T-helper 22 cell (primary cell): ENCODE results near the gene PABPN1L.
A peak's percentile ranks its signal among the peaks of the same experiment; 100 is the strongest.

Experiments
- DNase-seq: peaks from one replicate; pipeline ENCODE4 v3.0.0-alpha.2; 2020; ENCODE audit warnings: low read depth

The PABPN1L gene

GRCh38 chr16:88868974-88869672 lies 2.7 kb upstream of the PABPN1L start:
- no peak for DNase-seq

- DNase-seq, result no peak
Observed at GRCh38 chr16:88867581-88868246, 1.3 kb upstream of the PABPN1L start.

GRCh38 chr16:88865742-88866141 lies 718 bp downstream of the PABPN1L start:
- DNase-seq, result no peak

DNA sequence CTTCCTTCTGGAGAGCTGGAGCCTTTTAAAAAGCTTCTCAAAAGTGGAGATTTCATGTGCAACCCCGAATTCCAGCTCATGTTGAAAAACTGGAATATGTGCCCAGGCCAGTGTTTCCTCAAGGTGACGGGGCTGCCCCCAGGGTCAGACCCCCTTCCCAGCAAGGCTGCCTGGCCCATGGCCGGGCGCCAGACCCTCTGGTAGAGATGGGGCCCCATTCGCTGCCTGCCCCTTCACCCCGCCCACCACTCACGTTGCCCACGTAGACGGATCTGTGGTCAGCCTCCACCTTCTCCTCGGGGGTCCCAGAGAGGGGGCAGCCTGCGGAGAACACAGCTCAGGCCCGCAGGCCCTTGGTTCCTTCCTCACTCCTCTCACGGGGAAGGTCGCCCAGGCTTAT lies 1.1 kb downstream of the PABPN1L start:
- DNase-seq, result no peak

- no peak for DNase-seq
Observed at GRCh38 chr16:88864521-88864920, 1.9 kb downstream of the PABPN1L start.

GRCh38 chr16:88864099-88864498 lies 2.4 kb downstream of the PABPN1L start:
- no peak for DNase-seq

DNA sequence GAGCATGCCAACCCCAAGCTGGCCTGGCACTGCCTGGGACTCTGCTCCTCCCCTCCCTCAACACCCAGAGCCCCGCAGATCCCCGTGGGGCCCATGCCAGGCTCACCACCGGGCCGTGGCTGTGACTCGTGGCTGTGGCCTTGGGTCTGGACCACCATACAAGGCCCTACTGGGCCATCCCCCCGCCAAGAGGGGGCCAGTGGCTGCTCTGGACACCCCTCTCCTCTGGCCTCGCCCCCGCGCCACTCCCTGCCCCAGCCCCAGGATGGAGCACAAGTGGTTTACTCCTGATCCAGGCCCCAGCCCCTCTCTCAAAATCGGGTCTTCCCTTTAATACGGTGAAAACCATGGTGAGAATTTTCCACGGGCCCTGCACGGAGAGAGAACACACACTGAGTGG lies 3.0 kb downstream of the PABPN1L start:
- DNase-seq, result no peak

- no peak for DNase-seq
Observed at GRCh38 chr16:88862968-88863367, 3.5 kb downstream of the PABPN1L start.

- no peak for DNase-seq
Observed at GRCh38 chr16:88861359-88861758, 5.1 kb downstream of the PABPN1L start.

GRCh38 chr16:88859381-88860091 lies 6.9 kb downstream of the PABPN1L start:
- DNase-seq, result no peak

GRCh38 chr16:88857728-88858339 lies 8.6 kb downstream of the PABPN1L start:
- peak; percentile 43 for DNase-seq

GRCh38 chr16:88856828-88857727 lies 9.4 kb downstream of the PABPN1L start, which contains the start of the genes GALNS and TRAPPC2L:
Gene GALNS, minus strand, starts transcription at chr16:88856947. Its CDS starts 70 bp downstream, at chr16:88856877.
Gene TRAPPC2L, plus strand, starts transcription at chr16:88857127. Its CDS starts 24 bp downstream, at chr16:88857151.
- DNase-seq, result peak; percentile 94

DNA sequence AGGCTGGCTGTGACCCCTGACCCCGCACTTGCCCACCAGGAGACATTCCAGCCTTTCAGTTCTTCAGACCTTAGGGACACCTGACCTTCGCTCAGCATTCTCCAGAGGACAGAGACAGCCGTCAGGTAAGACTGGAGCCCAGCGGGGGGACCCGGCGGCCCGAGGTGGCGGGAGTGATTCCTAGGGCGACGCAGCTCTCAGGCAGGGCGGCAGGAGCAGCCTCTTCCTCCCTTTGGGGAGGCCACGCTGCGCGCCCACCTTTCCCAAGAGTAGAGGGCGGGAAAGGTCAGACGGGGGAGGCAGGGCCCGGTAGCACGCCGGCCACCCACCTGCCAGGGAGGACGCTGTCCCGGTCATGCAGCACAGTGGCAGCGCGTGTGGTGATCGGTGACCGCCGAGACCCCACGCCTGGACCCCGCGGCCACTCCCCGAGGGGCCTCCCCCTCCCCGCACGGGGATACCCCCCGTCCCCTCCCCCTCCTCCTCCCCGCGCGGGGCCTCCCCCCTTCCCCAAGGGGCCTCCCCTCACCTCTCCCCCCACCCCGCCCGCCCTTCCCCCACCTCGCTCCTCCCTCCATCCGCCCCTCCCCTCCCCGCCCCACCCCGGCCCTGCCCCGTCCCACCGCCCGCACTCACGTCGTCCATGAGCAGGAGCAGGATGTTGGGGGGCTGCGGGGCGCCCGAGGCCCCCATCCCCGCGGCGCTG lies 10.2 kb downstream of the PABPN1L start:
- DNase-seq, result peak; percentile 8

GRCh38 chr16:88855736-88856121 lies 10.7 kb downstream of the PABPN1L start:
- no peak for DNase-seq

DNA sequence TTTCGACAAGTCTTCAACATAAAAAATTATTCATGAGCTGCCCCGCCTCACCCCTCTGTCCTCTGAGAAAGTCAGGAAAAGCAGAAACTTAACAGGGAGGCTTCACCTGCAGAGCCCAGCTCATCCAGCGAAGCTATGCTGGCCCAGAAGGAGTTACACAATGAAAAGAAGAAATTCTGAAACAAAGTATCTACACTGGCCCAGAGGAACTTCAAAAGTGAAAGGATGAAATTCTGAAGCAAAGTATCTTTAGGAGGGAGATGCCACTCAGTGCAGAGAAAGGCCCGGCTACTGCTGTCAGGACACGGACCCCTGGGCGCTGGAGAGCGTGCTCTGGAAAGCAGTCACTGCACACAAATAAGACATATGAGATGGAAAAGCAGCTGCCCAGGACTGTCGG lies 11.3 kb downstream of the PABPN1L start:
- DNase-seq, result no peak

- DNase-seq, result no peak
Observed at GRCh38 chr16:88854306-88855111, 12.0 kb downstream of the PABPN1L start.

GRCh38 chr16:88853325-88853941 lies 13.0 kb downstream of the PABPN1L start:
- DNase-seq, result no peak

- DNase-seq, result no peak
Observed at GRCh38 chr16:88851616-88852015, 14.8 kb downstream of the PABPN1L start.

GRCh38 chr16:88850531-88851199 lies 15.8 kb downstream of the PABPN1L start:
- no peak for DNase-seq
